GM12873 (cell line): ENCODE data around the gene CWC27.

Experiments used
- CTCF ChIP-seq: IDR thresholded peaks from 2 replicates; pipeline ENCODE4 v1.5.1; 2012; ENCODE audit warnings: low read depth, mild to moderate bottlenecking, moderate library complexity, low read length, control low read depth; ENCODE audit not compliant: insufficient read depth; ENCODE audit errors: missing control alignments

The CWC27 gene

GRCh38 chr5:65010841-65011240, 242.1 kb downstream of the CWC27 start:
- no peak for TF ChIP-seq CTCF

- no peak for TF ChIP-seq CTCF
Measured at GRCh38 chr5:65012301-65012892, 243.7 kb downstream of the CWC27 start.

GRCh38 chr5:65013166-65013565, 244.4 kb downstream of the CWC27 start:
- no peak for TF ChIP-seq CTCF

GRCh38 chr5:65014769-65015168, 246.0 kb downstream of the CWC27 start:
- TF ChIP-seq CTCF = no peak

- no peak for TF ChIP-seq CTCF
Measured at GRCh38 chr5:65015767-65016166, 247.0 kb downstream of the CWC27 start.

- no peak for TF ChIP-seq CTCF
Measured at GRCh38 chr5:65017636-65018035, 248.9 kb downstream of the CWC27 start.

- no peak for TF ChIP-seq CTCF
Measured at GRCh38 chr5:65018763-65019162, 250.0 kb downstream of the CWC27 start.
